HCT116 (cell line): Measurements from ENCODE around the gene ADGRG1. TPM values are rescaled to one million over a fixed set of nuclear protein-coding genes. Genes with fewer than 3 reads are reported as not detected.

Experiments
- ATAC-seq: fragments of 200-7000 bp; cut with Tn5 transposase; 2 replicates; pipeline ENCODE4 v1.9.1; 2020; ENCODE audit warnings: mild to moderate bottlenecking, moderate library complexity
- BruUV-seq: library from RNA; stranded (reverse); fragments of 400-500 nt; replicated peaks from 2 replicates; lab custom pipeline; 2021; lab: Mats Ljungman, UMichigan
- CTCF ChIA-PET: fragments of 300-600 bp; sonication (Branson Sonifier 250); formaldehyde crosslinking; loops from one replicate; lab custom pipeline; 2021; ENCODE audit warnings: antibody characterized with exemption; lab: Charles Lee
- POLR2A ChIA-PET: fragments of 300-600, 350-600 bp; sonication (Branson Sonifier 250); formaldehyde crosslinking; loops from one replicate; lab custom pipeline; 2021; ENCODE audit warnings: antibody characterized with exemption; lab: Charles Lee
- RAD21 ChIA-PET, 2 experiments: fragments of 300-600 bp; sonication (Branson Sonifier 250); formaldehyde crosslinking; loops; one replicate each; lab custom pipeline; 2023; ENCODE audit warnings: low total read pairs in 2 of 2; ENCODE audit not compliant: uncharacterized antibody in 2 of 2, unreplicated experiment in 2 of 2, low non-redundant PET in 1 of 2; lab: Charles Lee
- DNase-seq: peaks from one replicate; pipeline ENCODE4 v3.0.0-alpha.2; 2010; ENCODE audit warnings: low read depth, low spot score
- H2AFZ ChIP-seq: fragments of 200-600 bp; shearing (Covaris generic), sonication (generic); 2 replicates; pipeline ENCODE4 v1.6.1; 2017; ENCODE audit warnings: low read depth, mixed run types, mixed read lengths, antibody characterized with exemption, low read length; ENCODE audit not compliant: poor library complexity, severe bottlenecking
- H3K27ac ChIP-seq: 2 replicates; pipeline ENCODE4 v1.5.1; 2012; ENCODE audit warnings: low read depth, low read length
- H3K27me3 ChIP-seq: fragments of 200-600 bp; sonication (generic); 2 replicates; pipeline ENCODE4 v1.6.1; 2016; ENCODE audit warnings: mixed run types, low read length, mixed read lengths; ENCODE audit not compliant: insufficient read depth
- H3K36me3 ChIP-seq, 2 experiments: fragments of 200-500 bp in 1 of 2; fragments of 200-600 bp in 1 of 2; sonication (Bioruptor generic) in 1 of 2; sonication (generic) in 1 of 2; 2 replicates each; pipeline versions ENCODE4 v1.5.1 to v1.6.1; 2014 to 2016; ENCODE audit warnings: low read length in 2 of 2, inconsistent platforms in 1 of 2, mixed read lengths in 1 of 2, mixed run types in 1 of 2; ENCODE audit not compliant: insufficient read depth in 2 of 2, control insufficient read depth in 1 of 2
- H3K4me1 ChIP-seq, 2 experiments: fragments of 200-600 bp in 1 of 2; sonication (generic) in 1 of 2; 2 replicates each; pipeline versions ENCODE4 v1.5.1 to v1.6.1; 2012 to 2017; ENCODE audit warnings: low read length in 2 of 2, inconsistent platforms in 1 of 2, mild to moderate bottlenecking in 1 of 2, mixed read lengths in 1 of 2, mixed run types in 1 of 2, moderate library complexity in 1 of 2; ENCODE audit not compliant: insufficient read depth in 2 of 2, control insufficient read depth in 1 of 2
- H3K4me2 ChIP-seq: fragments of 200-600 bp; sonication (generic); 2 replicates; pipeline ENCODE4 v1.6.1; 2017; ENCODE audit warnings: mixed run types, low read length, mixed read lengths
- H3K4me3 ChIP-seq, 2 experiments: fragments of 200-600 bp in 1 of 2; sonication (generic) in 1 of 2; replicated peaks in 1 of 2; 2 replicates each; pipeline ENCODE4 v1.5.1; 2011 to 2016; ENCODE audit warnings: low read length in 2 of 2, control low read depth in 1 of 2, low read depth in 1 of 2, mild to moderate bottlenecking in 1 of 2, mixed read lengths in 1 of 2, mixed run types in 1 of 2
- H3K79me2 ChIP-seq: fragments of 200-600 bp; sonication (generic); 2 replicates; pipeline ENCODE4 v1.6.1; 2017; ENCODE audit warnings: mild to moderate bottlenecking, mixed run types, low read length, moderate library complexity, mixed read lengths; ENCODE audit not compliant: insufficient read depth
- H3K9ac ChIP-seq: fragments of 200-600 bp; sonication (generic); 2 replicates; pipeline ENCODE4 v1.6.1; 2016; ENCODE audit warnings: low read length, mixed read lengths
- H3K9me2 ChIP-seq: fragments of 200-600 bp; sonication (generic), shearing (Covaris generic); 2 replicates; pipeline ENCODE4 v1.6.1; 2017; ENCODE audit warnings: mixed run types, mild to moderate bottlenecking, moderate library complexity; ENCODE audit not compliant: insufficient read depth
- H3K9me3 ChIP-seq, 2 experiments: fragments of 200-500 bp in 1 of 2; fragments of 200-600 bp in 1 of 2; sonication (Bioruptor generic) in 1 of 2; sonication (generic) in 1 of 2; 2 replicates each; pipeline ENCODE4 v1.6.1; 2014 to 2017; ENCODE audit warnings: low read length in 2 of 2, mixed read lengths in 2 of 2, inconsistent platforms in 1 of 2, low read depth in 1 of 2, mild to moderate bottlenecking in 1 of 2, mixed run types in 1 of 2, moderate library complexity in 1 of 2; ENCODE audit not compliant: control insufficient read depth in 1 of 2, insufficient read depth in 1 of 2
- H4K20me1 ChIP-seq: fragments of 200-600 bp; sonication (generic), shearing (Covaris generic); 2 replicates; pipeline ENCODE4 v1.6.1; 2017; ENCODE audit warnings: mixed run types, mild to moderate bottlenecking, moderate library complexity; ENCODE audit not compliant: insufficient read depth
- CBX3 ChIP-seq: IDR thresholded peaks from 2 replicates; pipeline ENCODE4 v1.6.1; 2012; ENCODE audit warnings: low read depth
- ELF1 ChIP-seq: IDR thresholded peaks from 2 replicates; pipeline ENCODE4 v1.6.1; 2012; ENCODE audit warnings: low read depth, borderline replicate concordance
- EZH2phosphoT487 ChIP-seq: fragments of 200-600 bp; IDR thresholded peaks from 2 replicates; pipeline ENCODE4 v1.6.1; 2018; ENCODE audit warnings: antibody characterized with exemption, borderline replicate concordance
- JUND ChIP-seq: IDR thresholded peaks from 2 replicates; pipeline ENCODE4 v1.6.1; 2012
- POLR2A ChIP-seq: IDR thresholded peaks from 2 replicates; pipeline ENCODE4 v1.7.0; 2011; ENCODE audit warnings: borderline replicate concordance; ENCODE audit not compliant: insufficient read depth, insufficient read length; ENCODE audit errors: extremely low read depth
- POLR2AphosphoS5 ChIP-seq: IDR thresholded peaks from 2 replicates; pipeline ENCODE4 v1.6.1; 2011; ENCODE audit warnings: mild to moderate bottlenecking, low read depth, low read length, moderate library complexity
- RAD21 ChIP-seq: IDR thresholded peaks from 2 replicates; pipeline ENCODE4 v1.6.1; 2012; ENCODE audit warnings: low read depth, mild to moderate bottlenecking
- REST ChIP-seq: IDR thresholded peaks from 2 replicates; pipeline ENCODE4 v1.6.1; 2012; ENCODE audit warnings: low read depth
- SP1 ChIP-seq: IDR thresholded peaks from 2 replicates; pipeline ENCODE4 v1.6.1; 2012; ENCODE audit warnings: low read depth
- SRF ChIP-seq: IDR thresholded peaks from 2 replicates; pipeline ENCODE4 v1.6.1; 2012; ENCODE audit warnings: low read depth
- TCF7L2 ChIP-seq: IDR thresholded peaks from 2 replicates; pipeline ENCODE4 v1.7.0; 2011; ENCODE audit warnings: borderline replicate concordance, inconsistent platforms; ENCODE audit not compliant: insufficient read depth, insufficient read length; ENCODE audit errors: extremely low read depth
- YY1 ChIP-seq: IDR thresholded peaks from 2 replicates; pipeline ENCODE4 v1.6.1; 2011; ENCODE audit warnings: low read length, low read depth, moderate library complexity, mild to moderate bottlenecking; ENCODE audit not compliant: insufficient replicate concordance; ENCODE audit errors: extremely low read depth
- ZFX ChIP-seq: fragments of 450-650 bp; IDR thresholded peaks from 2 replicates; pipeline ENCODE4 v1.6.1; 2017
- intact Hi-C: fragments of 100-400 bp; cut with micrococcal nuclease; formaldehyde crosslinking; loops from 2 replicates; pipeline ENCODE4 v1.10.0; 2022
- total RNA-seq: library from RNA; stranded (reverse); gene quantifications from one replicate; pipeline ENCODE4 v1.2.1, GENCODE V29; 2021; ENCODE audit not compliant: unreplicated experiment
- TF ChIP-seq, protein P1 (sequence below), 3 experiments: fragments of 200-600 bp in 1 of 3; sonication (generic) in 1 of 3; IDR thresholded peaks in 2 of 3; conservative IDR thresholded peaks in 1 of 3; 2 replicates each; pipeline ENCODE4 v1.5.1; 2012 to 2017; ENCODE audit warnings: low read depth in 2 of 3, low read length in 2 of 3, antibody characterized with exemption in 1 of 3, borderline replicate concordance in 1 of 3, control low read depth in 1 of 3, mild to moderate bottlenecking in 1 of 3, mixed read lengths in 1 of 3, mixed run types in 1 of 3, moderate library complexity in 1 of 3; ENCODE audit not compliant: insufficient read depth in 1 of 3
- TF ChIP-seq, protein P2 (sequence below): IDR thresholded peaks from 2 replicates; pipeline ENCODE4 v1.6.1; 2012

The ADGRG1 gene
- total RNA-seq, 1 experiment from 2014 or later, result 36.4 TPM

GRCh38 chr16:57707331-57707730 is 78.9 kb downstream of the ADGRG1 start:
- no peaks in the 10 kb centered on the region for H3K9me3 ChIP-seq
- no peak for DNase-seq
- no peak overlapping the region for H2AFZ ChIP-seq
- intact Hi-C loops, result no loop called here
- TF ChIP-seq YY1 (no peak), EZH2phosphoT487 (no peak), ZFX (no peak), POLR2AphosphoS5 (no peak), CBX3 (no peak), SP1 (no peak), SRF (no peak), POLR2A (no peak), TCF7L2 (no peak), ELF1 (no peak), REST (no peak), JUND (no peak), RAD21 (no peak)
- TF ChIP-seq, protein P1, sequence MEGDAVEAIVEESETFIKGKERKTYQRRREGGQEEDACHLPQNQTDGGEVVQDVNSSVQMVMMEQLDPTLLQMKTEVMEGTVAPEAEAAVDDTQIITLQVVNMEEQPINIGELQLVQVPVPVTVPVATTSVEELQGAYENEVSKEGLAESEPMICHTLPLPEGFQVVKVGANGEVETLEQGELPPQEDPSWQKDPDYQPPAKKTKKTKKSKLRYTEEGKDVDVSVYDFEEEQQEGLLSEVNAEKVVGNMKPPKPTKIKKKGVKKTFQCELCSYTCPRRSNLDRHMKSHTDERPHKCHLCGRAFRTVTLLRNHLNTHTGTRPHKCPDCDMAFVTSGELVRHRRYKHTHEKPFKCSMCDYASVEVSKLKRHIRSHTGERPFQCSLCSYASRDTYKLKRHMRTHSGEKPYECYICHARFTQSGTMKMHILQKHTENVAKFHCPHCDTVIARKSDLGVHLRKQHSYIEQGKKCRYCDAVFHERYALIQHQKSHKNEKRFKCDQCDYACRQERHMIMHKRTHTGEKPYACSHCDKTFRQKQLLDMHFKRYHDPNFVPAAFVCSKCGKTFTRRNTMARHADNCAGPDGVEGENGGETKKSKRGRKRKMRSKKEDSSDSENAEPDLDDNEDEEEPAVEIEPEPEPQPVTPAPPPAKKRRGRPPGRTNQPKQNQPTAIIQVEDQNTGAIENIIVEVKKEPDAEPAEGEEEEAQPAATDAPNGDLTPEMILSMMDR (IDR thresholded peaks at IDR 0.05 in 2 of 3, conservative IDR thresholded peaks at IDR 0.05 in 1 of 3; ENCODE audit: borderline replicate concordance in 1 of 3, insufficient read depth in 1 of 3, low read depth in 2 of 3, low read length in 2 of 3), result no peak
- TF ChIP-seq, protein P2, sequence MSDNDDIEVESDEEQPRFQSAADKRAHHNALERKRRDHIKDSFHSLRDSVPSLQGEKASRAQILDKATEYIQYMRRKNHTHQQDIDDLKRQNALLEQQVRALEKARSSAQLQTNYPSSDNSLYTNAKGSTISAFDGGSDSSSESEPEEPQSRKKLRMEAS, result no peak
- no TSS peak for BruUV-seq
- CTCF ChIA-PET, result no interaction called here
- H3K9me2 ChIP-seq, result no peaks in the 10 kb centered on the region
- no peak overlapping the region for H3K9ac ChIP-seq
- RAD21 ChIA-PET, result no interaction called here
- H3K36me3 ChIP-seq, result no peaks in the 10 kb centered on the region
- H3K27ac ChIP-seq, result no peak overlapping the region
- no peaks in the 10 kb centered on the region for H3K4me1 ChIP-seq
- no peak overlapping the region for H3K4me3 ChIP-seq
- POLR2A ChIA-PET, result no interaction called here
- no peaks in the 10 kb centered on the region for H3K79me2 ChIP-seq
- no peak for ATAC-seq
- H3K4me2 ChIP-seq, result no peak overlapping the region
- no peaks in the 10 kb centered on the region for H4K20me1 ChIP-seq
- H3K27me3 ChIP-seq, result peaks cover 8% of the 10 kb centered on the region; the same call in 1 of the 2 replicates
